MM.1S (cell line): ENCODE data around the gene CAP2.
A peak's percentile ranks its signal among the peaks of the same experiment; 100 is the strongest.

Experiments
- DNase-seq: peaks from one replicate; pipeline ENCODE4 v3.0.0-alpha.2; 2015
- H2AFZ ChIP-seq: fragments of 300-600 bp; sonication (generic); 2 replicates; pipeline ENCODE4 v1.6.0; 2016; ENCODE audit warnings: antibody characterized with exemption, low read length
- H3F3A ChIP-seq: fragments of 300-600 bp; sonication (generic); 2 replicates; pipeline ENCODE4 v1.6.1; 2016; ENCODE audit warnings: mild to moderate bottlenecking, antibody characterized with exemption, low read length, moderate library complexity, mixed read lengths; ENCODE audit not compliant: insufficient read depth
- H3K27ac ChIP-seq: fragments of 300-600 bp; sonication (generic); 2 replicates; pipeline ENCODE4 v1.5.1; 2016; ENCODE audit warnings: mild to moderate bottlenecking, low read length
- H3K27me3 ChIP-seq: fragments of 300-600 bp; sonication (generic); replicated peaks from 2 replicates; pipeline ENCODE4 v1.6.0; 2016; ENCODE audit warnings: low read length; ENCODE audit not compliant: insufficient read depth
- H3K36me3 ChIP-seq: fragments of 300-600 bp; sonication (generic); replicated peaks from 2 replicates; pipeline ENCODE4 v1.6.1; 2016; ENCODE audit warnings: mild to moderate bottlenecking, low read length, mixed read lengths; ENCODE audit not compliant: insufficient read depth
- H3K4me1 ChIP-seq: fragments of 300-600 bp; sonication (generic); 2 replicates; pipeline ENCODE4 v1.6.1; 2016; ENCODE audit warnings: low read length, mixed read lengths
- H3K4me2 ChIP-seq: fragments of 300-600 bp; sonication (generic); 2 replicates; pipeline ENCODE4 v1.6.0; 2016; ENCODE audit warnings: low read depth, low read length
- H3K4me3 ChIP-seq: fragments of 300-600 bp; sonication (generic); 2 replicates; pipeline ENCODE4 v1.5.1; 2016; ENCODE audit warnings: low read length, mixed read lengths
- H3K79me2 ChIP-seq: fragments of 300-600 bp; sonication (generic); 2 replicates; pipeline ENCODE4 v1.6.1; 2016; ENCODE audit warnings: mixed run types, low read length, mixed read lengths
- H3K9ac ChIP-seq: fragments of 300-600 bp; sonication (generic); 2 replicates; pipeline ENCODE4 v1.6.1; 2016; ENCODE audit warnings: low read length, mixed read lengths
- H3K9me2 ChIP-seq: fragments of 300-600 bp; sonication (generic); replicated peaks from 2 replicates; pipeline ENCODE4 v1.6.1; 2016; ENCODE audit warnings: mild to moderate bottlenecking, low read length, mixed read lengths; ENCODE audit not compliant: insufficient read depth
- H3K9me3 ChIP-seq: fragments of 300-600 bp; sonication (generic); replicated peaks from 2 replicates; pipeline ENCODE4 v1.6.1; 2016; ENCODE audit warnings: mild to moderate bottlenecking, low read length, mixed read lengths; ENCODE audit not compliant: insufficient read depth
- H4K20me1 ChIP-seq: fragments of 300-600 bp; sonication (generic); 2 replicates; pipeline ENCODE4 v1.6.1; 2016; ENCODE audit warnings: mild to moderate bottlenecking, low read length, moderate library complexity, mixed read lengths; ENCODE audit not compliant: insufficient read depth
- EZH2 ChIP-seq: fragments of 300-600 bp; sonication (generic); optimal IDR thresholded peaks from 2 replicates; pipeline ENCODE3; 2017; ENCODE audit warnings: low read depth, mild to moderate bottlenecking, antibody characterized with exemption, low read length, mixed read lengths
- EZH2phosphoT487 ChIP-seq: fragments of 300-600 bp; sonication (generic); IDR thresholded peaks from 2 replicates; pipeline ENCODE4 v1.6.1; 2018; ENCODE audit warnings: antibody characterized with exemption, low read length
- TF ChIP-seq, protein P1 (sequence below): fragments of 300-600 bp; sonication (generic); IDR thresholded peaks from 2 replicates; pipeline ENCODE4 v1.5.1; 2016; ENCODE audit warnings: antibody characterized with exemption, low read length, mixed read lengths

Gene CAP2

DNA sequence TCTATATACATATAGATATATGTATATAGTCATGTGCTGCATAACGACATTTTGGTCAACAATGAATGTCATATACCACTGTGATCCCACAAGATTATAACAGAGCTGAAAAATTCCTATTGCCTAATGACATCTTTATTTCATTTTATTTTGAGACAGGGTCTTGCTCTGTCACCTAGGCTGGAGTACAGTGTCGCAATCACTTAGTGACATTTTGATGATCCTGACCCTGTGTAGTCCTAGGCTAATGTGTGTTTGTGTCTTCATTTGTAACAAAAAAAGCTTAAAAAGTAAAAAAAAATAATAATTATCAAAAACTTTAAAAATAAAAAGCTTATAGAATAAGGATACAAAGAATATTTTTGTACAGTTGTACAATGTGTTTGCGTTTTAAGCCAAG, 202.7 kb downstream of the CAP2 start:
- TF ChIP-seq EZH2phosphoT487 (no peak), EZH2 (no peak)
- TF ChIP-seq, protein P1, sequence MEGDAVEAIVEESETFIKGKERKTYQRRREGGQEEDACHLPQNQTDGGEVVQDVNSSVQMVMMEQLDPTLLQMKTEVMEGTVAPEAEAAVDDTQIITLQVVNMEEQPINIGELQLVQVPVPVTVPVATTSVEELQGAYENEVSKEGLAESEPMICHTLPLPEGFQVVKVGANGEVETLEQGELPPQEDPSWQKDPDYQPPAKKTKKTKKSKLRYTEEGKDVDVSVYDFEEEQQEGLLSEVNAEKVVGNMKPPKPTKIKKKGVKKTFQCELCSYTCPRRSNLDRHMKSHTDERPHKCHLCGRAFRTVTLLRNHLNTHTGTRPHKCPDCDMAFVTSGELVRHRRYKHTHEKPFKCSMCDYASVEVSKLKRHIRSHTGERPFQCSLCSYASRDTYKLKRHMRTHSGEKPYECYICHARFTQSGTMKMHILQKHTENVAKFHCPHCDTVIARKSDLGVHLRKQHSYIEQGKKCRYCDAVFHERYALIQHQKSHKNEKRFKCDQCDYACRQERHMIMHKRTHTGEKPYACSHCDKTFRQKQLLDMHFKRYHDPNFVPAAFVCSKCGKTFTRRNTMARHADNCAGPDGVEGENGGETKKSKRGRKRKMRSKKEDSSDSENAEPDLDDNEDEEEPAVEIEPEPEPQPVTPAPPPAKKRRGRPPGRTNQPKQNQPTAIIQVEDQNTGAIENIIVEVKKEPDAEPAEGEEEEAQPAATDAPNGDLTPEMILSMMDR = no peak
- H3K27ac ChIP-seq = no peak overlapping the region
- peaks cover 6% of the 10 kb centered on the region for H3K4me1 ChIP-seq

DNA sequence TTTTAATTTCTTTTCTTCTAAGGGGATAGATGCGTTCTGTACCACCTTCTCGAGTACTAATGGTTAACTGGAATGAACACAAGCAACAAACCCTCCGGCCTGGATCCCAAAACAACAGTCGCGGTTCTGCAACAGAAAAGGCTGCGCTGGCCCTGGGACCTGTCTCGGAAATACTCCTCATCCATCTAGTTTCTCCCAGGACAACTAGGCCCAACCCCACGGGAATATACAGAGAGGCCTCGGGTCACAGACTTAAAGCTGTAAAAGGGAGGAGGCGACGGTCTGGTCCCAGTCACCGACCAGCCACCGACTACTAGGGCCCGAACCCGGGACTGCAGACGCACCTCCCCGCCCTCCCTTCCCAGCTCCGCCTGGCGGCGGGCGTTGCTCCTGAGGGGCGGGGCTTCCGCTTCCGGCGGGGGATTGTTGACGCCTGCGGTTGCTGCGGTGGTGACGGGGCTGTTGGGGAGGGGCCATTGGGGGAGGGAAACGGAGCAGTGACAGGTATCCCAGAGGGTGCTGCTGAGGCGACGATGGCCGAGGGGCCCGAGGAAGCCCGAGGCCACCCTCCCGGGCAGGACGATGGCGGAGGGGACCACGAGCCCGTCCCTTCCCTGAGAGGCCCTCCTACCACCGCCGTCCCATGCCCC, 206.6 kb downstream of the CAP2 start, which contains the start of gene FAM8A1:
Gene FAM8A1, plus strand, starts transcription at position 426 of the 650 bp plus-strand sequence. Its CDS starts 108 bp downstream, at position 534.
- H3K4me1 ChIP-seq = no peaks in the 10 kb centered on the region; the same call in 1 of the 2 replicates
- TF ChIP-seq EZH2phosphoT487 (no peak), EZH2 (no peak)
- TF ChIP-seq, protein P1 = peak; percentile 15; the same call in 1 of the 2 replicates
- peak; percentile 93 for DNase-seq
- peaks cover 6% of the 10 kb centered on the region for H3F3A ChIP-seq
- H3K4me2 ChIP-seq = peak within 1 kb of the TSS; percentile 91
- H3K36me3 ChIP-seq = no peaks in the 10 kb centered on the region
- H2AFZ ChIP-seq = peak within 1 kb of the TSS; percentile 97
- H3K9ac ChIP-seq = peak within 1 kb of the TSS; percentile 86
- no peaks in the 10 kb centered on the region for H3K9me3 ChIP-seq
- H3K9me2 ChIP-seq = no peaks in the 10 kb centered on the region
- H3K27ac ChIP-seq = peak within 1 kb of the TSS; percentile 81
- H3K4me3 ChIP-seq = peak within 1 kb of the TSS; percentile 64
- peaks cover 4% of the 10 kb centered on the region; the same call in 1 of the 2 replicates for H4K20me1 ChIP-seq
- H3K27me3 ChIP-seq = no peaks in the 10 kb centered on the region
- peaks cover 20% of the 10 kb centered on the region for H3K79me2 ChIP-seq

More for the DNA sequence above, 202.7 kb downstream of the CAP2 start:
- Histone ChIP-seq H3K79me2 (peaks cover 4% of the 10 kb centered on the region), H3K9me2 (no peaks in the 10 kb centered on the region), H3K9ac (no peak overlapping the region), H3K36me3 (no peaks in the 10 kb centered on the region), H2AFZ (no peak overlapping the region), H3K27me3 (no peaks in the 10 kb centered on the region), H4K20me1 (no peaks in the 10 kb centered on the region), H3K4me2 (no peak overlapping the region), H3K4me3 (no peak overlapping the region), H3F3A (peaks cover 6% of the 10 kb centered on the region), H3K9me3 (no peaks in the 10 kb centered on the region)
- no peak for DNase-seq

DNA sequence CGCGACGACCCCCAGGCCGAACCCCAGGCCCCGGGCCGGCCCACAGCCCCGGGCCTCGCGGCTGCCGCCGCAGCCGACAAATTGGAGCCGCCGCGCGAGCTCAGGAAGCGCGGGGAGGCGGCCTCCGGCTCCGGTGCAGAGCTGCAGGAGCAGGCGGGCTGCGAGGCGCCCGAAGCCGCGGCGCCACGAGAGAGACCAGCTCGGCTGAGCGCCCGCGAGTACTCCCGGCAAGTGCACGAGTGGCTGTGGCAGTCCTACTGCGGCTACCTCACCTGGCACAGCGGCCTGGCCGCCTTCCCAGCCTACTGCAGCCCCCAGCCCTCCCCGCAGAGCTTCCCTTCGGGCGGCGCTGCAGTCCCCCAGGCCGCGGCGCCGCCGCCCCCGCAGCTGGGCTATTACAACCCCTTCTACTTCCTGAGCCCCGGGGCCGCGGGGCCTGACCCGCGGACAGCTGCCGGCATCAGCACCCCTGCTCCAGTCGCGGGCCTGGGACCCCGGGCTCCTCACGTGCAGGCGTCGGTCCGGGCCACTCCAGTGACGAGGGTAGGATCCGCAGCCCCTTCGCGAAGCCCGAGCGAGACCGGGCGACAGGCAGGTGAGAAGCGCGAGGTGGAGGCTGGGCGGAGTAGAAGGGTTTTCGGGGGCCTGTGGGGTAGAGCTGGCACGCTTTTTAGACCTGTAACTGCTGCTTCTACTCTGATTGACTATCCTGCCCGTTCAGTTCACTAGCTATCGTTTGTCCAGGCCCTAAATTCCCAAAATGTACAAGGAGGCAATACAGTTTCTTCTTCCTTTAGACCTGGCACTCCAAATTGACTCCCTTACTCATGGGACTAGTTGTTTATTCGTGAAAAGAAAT, 207.4 kb downstream of the CAP2 start:
- H3K4me3 ChIP-seq = peak overlapping the region; percentile 64
- peak overlapping the region; percentile 91 for H3K4me2 ChIP-seq
- H3K9me2 ChIP-seq = no peaks in the 10 kb centered on the region
- no peaks in the 10 kb centered on the region for H3K9me3 ChIP-seq
- peak overlapping the region; percentile 86 for H3K9ac ChIP-seq
- H3F3A ChIP-seq = peaks cover 6% of the 10 kb centered on the region
- DNase-seq = peak; percentile 68
- no peaks in the 10 kb centered on the region for H3K27me3 ChIP-seq
- peaks cover 4% of the 10 kb centered on the region; the same call in 1 of the 2 replicates for H4K20me1 ChIP-seq
- H3K79me2 ChIP-seq = peaks cover 20% of the 10 kb centered on the region
- no peak for TF ChIP-seq EZH2phosphoT487
- TF ChIP-seq, protein P1 = no peak
- no peak for TF ChIP-seq EZH2
- H3K36me3 ChIP-seq = no peaks in the 10 kb centered on the region
- H2AFZ ChIP-seq = peak overlapping the region; percentile 97
- H3K27ac ChIP-seq = peak overlapping the region; percentile 81
- H3K4me1 ChIP-seq = no peaks in the 10 kb centered on the region; the same call in 1 of the 2 replicates
